T-helper 9 cell (primary cell): ENCODE data around the gene PDLIM4.

ENCODE experiments used
- DNase-seq: peaks from one replicate; pipeline ENCODE4 v3.0.0-alpha.2; 2020

PDLIM4 gene

DNA sequence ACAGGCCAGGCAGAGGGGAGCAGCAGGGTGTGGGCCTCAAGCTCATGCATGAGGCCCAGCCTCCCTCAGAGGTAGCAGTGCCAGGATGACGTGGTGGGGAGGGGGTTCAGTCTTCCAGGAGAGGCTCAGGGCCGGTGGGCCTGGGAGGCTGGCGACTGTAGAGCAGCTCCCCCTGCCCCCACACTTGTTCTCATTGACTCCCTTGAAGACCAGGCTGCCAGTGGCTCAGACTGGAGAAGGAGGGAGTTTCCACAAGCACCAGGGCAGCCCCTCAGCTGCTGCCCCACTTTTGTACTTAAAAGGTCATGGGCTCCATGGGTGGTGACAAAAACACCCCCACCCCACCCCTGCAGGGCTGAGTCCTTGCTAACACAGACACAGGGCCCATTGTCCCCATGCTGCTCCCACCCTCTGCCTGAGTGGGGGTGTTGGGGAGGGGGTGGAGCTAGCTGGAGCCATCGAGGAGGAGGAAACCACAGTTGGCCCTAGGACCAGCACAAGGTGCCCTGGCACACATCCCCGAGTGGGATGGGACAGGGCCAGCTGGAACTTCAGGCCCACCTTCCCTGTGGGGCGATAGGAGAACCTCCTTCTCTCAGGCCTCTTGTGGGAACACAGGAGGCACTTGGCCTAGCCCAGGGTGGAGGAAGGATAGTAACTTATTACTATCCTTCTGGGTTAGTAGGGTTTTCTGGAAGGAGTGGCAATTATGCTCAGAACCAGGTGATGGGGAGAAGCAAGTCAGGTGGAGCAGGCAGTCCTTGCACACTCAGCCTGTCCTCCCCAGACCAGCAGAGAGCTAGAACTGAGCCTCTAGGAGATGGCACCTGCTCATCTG is 10.7 kb downstream of the PDLIM4 start:
- DNase-seq = no peak

DNA sequence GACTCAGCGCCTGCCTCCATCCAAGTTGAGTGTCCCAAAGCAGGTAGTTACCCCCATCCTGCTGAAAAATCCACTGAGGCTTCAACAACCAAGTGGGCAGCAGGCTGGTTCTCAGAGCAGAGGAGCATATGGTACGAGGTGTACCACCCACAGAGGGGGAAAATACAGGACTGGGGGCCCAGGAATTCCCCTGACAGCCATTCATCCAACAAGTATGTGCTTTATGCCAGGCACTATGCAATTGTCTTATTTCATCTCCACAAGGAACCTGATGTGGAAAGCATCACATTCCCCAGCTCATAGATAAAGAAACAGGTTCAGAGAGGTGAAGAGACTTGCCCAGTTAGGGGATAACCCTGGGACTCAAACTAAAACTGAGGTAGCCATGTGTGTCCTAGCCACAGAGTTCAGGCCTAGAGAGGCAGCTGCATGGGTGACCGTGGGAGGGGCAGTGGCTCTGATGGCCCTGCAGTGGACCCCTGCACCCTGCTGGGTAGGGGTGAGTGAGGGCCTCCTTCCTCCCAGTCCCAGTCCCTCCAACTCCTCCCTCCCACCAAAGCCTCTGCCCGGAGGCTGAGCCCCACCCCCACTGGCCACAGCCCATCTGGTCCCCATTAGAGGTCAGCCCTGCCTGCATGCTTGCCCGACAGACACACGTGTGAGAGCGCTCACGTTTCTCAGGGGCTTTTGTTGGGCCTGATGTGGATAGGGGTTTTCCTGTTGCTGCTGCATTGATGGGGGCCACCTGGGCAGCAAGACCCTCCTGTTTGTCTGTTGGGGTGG is 11.5 kb downstream of the PDLIM4 start:
- DNase-seq = no peak

GRCh38 chr5:132269635-132270334 is 12.3 kb downstream of the PDLIM4 start:
- DNase-seq = no peak

- DNase-seq = no peak
Observed at GRCh38 chr5:132270335-132270665, 12.8 kb downstream of the PDLIM4 start.

GRCh38 chr5:132270706-132271105 is 13.2 kb downstream of the PDLIM4 start:
- DNase-seq = no peak

GRCh38 chr5:132271251-132272246 is 14.1 kb downstream of the PDLIM4 start:
- no peak for DNase-seq

- DNase-seq = peak; percentile 62
Observed at GRCh38 chr5:132272311-132273210, 15.1 kb downstream of the PDLIM4 start.

- DNase-seq = no peak
Observed at GRCh38 chr5:132273631-132274030, 16.1 kb downstream of the PDLIM4 start.

GRCh38 chr5:132274050-132274792 is 16.7 kb downstream of the PDLIM4 start:
- no peak for DNase-seq

GRCh38 chr5:132275367-132276220 is 18.1 kb downstream of the PDLIM4 start:
- no peak for DNase-seq

DNA sequence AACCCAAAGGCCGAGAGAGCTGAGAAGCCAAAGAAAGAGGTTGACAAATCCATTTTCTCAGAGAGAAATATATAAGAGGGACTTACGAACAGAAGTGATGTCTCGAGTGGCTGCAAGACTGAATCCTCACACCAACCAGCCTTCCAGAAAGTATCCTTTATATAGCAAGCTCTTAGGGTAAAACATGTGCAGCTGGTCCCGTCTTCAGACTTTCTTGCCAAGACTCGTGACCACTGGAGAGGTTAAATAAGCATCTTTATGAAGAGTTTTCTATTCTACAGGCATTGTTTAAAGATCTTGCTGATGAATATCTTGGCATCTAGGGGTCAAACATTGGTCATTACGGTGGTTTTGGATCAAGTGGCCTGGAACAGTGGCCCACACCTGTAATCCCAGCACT is 19.8 kb downstream of the PDLIM4 start:
- no peak for DNase-seq

DNA sequence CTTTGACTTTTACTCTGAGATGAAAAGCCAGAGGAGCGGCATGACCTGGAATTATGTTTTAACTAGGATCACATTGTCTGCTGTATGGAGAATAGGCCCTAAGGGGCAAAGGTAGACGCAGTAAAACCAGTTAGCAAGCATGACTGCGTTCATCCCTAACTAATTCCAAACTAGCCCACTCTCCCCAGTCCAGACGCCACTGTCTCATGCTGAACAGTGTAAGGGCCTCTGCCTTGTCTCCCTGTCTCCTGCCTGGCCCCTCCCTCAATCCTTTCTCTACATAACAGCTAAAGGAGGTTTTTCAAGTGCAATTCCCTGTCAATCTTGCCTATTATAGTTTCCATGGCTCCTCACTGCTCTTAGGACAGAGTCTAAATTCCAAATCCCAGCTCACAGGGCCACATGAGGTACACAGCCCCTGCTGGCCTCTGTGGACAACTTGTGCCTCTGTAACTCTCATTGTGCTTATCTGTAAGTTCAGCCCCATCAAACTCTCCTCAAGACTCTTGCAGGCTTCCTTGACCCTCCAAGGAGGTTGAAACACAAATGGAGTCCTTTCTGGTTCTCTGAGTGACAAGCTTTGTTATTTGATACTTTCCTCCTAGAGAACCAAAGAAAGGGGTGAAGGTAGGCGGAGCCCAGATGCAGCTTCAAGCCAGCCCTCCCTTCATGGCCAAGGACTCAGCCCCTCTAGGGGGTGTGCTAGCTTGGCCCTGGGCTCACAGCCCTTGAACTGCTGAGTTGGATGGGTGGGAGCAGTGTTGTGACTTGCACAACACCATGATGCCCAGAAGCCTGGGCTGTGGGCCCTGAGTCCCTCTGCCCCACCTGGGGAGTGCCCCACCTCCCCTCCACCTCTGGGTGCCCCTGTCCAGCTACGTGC is 20.7 kb downstream of the PDLIM4 start:
- no peak for DNase-seq

GRCh38 chr5:132279801-132280200 is 22.3 kb downstream of the PDLIM4 start:
- DNase-seq = no peak

GRCh38 chr5:132280371-132281240 is 23.1 kb downstream of the PDLIM4 start:
- no peak for DNase-seq

- DNase-seq = no peak
Observed at GRCh38 chr5:132281856-132282614, 24.5 kb downstream of the PDLIM4 start.

DNA sequence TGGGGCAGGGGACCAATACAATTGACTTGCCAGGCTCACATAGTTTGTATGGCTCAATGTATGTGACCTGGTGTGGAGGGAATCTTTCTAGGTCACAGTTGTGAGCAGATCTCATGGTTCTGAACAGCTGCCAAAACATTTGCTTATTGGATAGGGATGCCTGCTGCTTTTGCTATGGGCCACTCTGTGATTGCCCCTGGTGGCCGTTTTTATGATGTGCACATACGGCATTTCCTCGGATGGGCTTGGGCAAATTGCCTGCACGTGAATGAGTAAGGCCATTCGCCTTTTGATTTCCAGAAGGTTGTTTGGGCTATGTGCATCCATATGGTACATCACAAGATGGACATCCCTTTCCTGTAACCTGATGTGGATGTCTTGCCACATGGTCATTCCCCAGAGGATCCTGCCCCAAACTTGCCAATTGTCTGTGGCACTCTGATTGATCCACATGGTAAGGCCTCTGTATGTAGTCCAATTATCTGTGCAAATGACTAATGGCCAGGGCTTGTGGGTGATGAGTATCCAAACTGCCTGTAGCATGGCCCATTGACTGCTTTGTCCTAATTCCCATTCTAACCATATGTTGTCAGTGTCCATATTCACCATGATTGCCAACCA is 26.0 kb downstream of the PDLIM4 start:
- DNase-seq = no peak
